GM21367 (cell line): ENCODE measurements around the gene HBM.
"Not testable (repeated sequence)": the region's sequence is repeated elsewhere in the genome, so short reads cannot be mapped to it uniquely, and the experiment has no call there.

Experiments used
- ATAC-seq: cut with Tn5 transposase; IDR thresholded peaks from one replicate; pipeline ENCODE4 v1.9.1; 2021; ENCODE audit not compliant: unreplicated experiment

HBM gene

GRCh38 chr16:167122-167690 lies 1.4 kb downstream of the HBM start:
- ATAC-seq, result no peak

GRCh38 chr16:168424-168823 lies 2.6 kb downstream of the HBM start:
- no peak for ATAC-seq

GRCh38 chr16:169014-169413 lies 3.2 kb downstream of the HBM start:
- no peak for ATAC-seq

GRCh38 chr16:170088-170507 lies 4.3 kb downstream of the HBM start:
- ATAC-seq, result not testable (repeated sequence)

GRCh38 chr16:170788-171187 lies 5.0 kb downstream of the HBM start:
- ATAC-seq, result no peak

- ATAC-seq, result not testable (repeated sequence)
Observed at GRCh38 chr16:172374-172941, 6.7 kb downstream of the HBM start, which contains the start of gene HBA2. TSS of gene HBA2 (plus strand) at chr16:172876. CDS start at chr16:172913, 37 bp downstream.

- ATAC-seq, result not testable (repeated sequence)
Observed at GRCh38 chr16:173211-173854, 7.6 kb downstream of the HBM start.

- not testable (repeated sequence) for ATAC-seq
Observed at GRCh38 chr16:173928-174769, 8.4 kb downstream of the HBM start.

GRCh38 chr16:175011-175949 lies 9.5 kb downstream of the HBM start:
- no peak for ATAC-seq

- not testable (repeated sequence) for ATAC-seq
Observed at GRCh38 chr16:176006-176405, 10.2 kb downstream of the HBM start.

- not testable (repeated sequence) for ATAC-seq
Observed at GRCh38 chr16:176477-177382, 11.0 kb downstream of the HBM start, which contains the start of gene HBA1. TSS of gene HBA1 (plus strand) at chr16:176680. CDS start at chr16:176717, 37 bp downstream.

- ATAC-seq, result no peak
Observed at GRCh38 chr16:177394-177822, 11.6 kb downstream of the HBM start.

- no peak for ATAC-seq
Observed at GRCh38 chr16:177981-178667, 12.3 kb downstream of the HBM start.

GRCh38 chr16:178668-179015 lies 12.9 kb downstream of the HBM start:
- no peak for ATAC-seq

GRCh38 chr16:179211-180092 lies 13.7 kb downstream of the HBM start:
- no peak for ATAC-seq

- no peak for ATAC-seq
Observed at GRCh38 chr16:180101-180675, 14.4 kb downstream of the HBM start, which contains the start of gene HBQ1. TSS of gene HBQ1 (plus strand) at chr16:180459. CDS start at chr16:180487, 28 bp downstream.
